NCI-H748 treated with DMSO at 0.1 percent for 48 hours (cell line): ENCODE data around the gene HLF.

ENCODE experiments used
- DNase-seq: peaks from one replicate; lab custom pipeline; 2025; lab: John Stamatoyannopoulos, UW

Gene HLF

DNA sequence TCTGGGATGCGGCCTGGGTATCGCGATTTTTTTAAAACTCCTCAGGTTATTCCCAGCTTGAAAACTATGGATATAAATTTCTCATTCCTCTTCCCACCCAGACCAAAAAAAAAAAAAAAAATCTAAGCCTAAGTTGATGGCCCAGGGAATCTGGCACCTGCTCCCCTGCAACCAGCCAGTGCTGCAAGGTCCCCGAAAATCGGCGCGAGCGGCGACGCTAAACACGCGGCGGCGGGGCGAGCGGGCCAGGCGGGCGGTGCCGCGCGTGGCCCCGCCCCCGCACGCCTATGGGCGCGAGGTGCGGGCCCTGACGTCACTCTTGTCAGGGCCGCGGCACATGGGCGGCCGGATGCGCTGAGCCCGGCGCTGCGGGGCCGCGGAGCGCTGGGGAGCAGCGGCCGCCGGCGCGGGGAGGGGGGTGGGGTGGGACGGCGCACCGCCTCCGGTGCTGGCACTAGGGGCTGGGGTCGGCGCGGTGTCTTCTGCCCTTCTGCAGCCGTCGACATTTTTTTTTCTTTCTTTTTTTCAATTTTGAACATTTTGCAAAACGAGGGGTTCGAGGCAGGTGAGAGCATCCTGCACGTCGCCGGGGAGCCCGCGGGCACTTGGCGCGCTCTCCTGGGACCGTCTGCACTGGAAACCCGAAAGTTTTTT lies at the start of gene HLF:
TSS of gene HLF (plus strand) at position 316 of the 654 bp plus-strand sequence. CDS start 525 bp downstream, outside the sequence.
- DNase-seq: peak; percentile 55

DNA sequence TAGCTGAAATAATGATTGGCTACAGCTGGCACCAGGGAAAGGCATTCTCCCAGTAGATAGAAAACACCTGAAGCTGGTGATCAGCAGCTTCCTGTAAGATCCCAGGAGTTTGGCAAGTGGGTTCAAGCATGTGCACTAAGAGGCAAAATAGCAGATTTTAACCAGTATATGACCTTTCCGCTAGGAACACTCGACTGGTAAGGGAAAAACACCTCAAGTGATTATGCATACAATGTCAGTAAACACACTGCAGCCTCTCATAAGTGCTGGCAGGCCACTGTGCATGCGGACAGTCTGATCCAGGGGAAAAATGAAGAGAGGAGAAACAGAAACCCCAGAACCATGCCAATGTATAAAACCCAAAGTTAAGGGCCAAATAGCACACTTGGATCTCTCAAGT lies 49.0 kb upstream of the HLF start:
- DNase-seq: no peak

- DNase-seq: no peak
Observed at GRCh38 chr17:55216888-55217287, 47.9 kb upstream of the HLF start.

DNA sequence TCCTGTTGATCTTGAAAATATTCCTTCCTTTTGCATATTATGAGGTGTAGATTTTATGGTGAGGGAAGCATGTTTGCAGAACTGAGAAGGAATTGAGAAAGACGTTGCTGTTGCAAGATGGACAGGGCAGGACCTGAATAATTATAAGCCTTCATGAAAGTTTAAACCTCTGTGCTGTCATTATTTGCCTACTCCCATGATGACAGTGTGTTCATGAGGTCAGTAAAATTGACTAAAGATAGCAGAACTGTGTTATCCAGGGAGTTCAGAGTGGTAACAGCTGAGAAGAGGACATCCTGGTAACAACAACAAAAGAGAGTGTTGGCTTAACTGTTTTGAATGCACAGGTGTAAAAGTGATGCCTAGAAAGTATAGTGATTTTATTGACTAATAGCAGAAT lies 45.3 kb upstream of the HLF start:
- no peak for DNase-seq

DNA sequence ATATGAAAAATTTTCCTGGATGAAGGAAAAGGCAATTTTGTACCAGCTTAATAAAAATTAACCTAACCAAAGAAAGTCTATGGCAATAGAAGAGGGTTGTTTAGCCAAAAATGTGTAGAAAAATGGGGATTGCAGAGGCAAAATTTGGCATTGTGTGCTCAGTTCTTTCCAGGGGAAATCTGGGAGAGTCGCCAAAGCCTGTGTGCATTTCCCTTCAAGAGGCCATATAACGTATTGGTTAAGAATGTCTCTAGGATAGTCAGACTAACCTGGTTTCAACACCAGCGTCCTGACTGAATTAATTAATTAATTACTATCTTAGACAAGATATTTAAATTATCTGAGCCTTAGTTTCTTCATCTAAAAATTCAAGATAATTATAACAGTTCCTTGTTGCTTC lies 44.8 kb upstream of the HLF start:
- no peak for DNase-seq

DNA sequence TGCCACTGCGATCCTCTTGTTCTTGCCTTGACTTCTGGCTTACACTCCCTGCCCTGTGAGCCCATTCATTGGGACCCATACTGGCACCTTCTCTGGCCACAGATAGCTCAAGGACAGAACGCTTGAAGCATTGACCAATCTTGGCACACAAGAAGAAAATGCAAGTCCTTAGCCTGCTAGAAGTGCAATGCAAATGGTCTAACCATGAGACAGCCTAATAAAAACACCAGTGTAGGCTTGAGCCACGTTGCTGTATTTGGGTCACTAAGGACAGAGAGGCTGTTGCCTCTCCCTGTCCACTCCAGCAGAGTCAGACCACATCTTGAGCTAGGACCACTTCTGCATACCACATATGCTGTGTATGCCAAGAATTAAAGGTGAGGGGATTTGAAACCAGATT lies 41.2 kb upstream of the HLF start:
- DNase-seq: no peak

DNA sequence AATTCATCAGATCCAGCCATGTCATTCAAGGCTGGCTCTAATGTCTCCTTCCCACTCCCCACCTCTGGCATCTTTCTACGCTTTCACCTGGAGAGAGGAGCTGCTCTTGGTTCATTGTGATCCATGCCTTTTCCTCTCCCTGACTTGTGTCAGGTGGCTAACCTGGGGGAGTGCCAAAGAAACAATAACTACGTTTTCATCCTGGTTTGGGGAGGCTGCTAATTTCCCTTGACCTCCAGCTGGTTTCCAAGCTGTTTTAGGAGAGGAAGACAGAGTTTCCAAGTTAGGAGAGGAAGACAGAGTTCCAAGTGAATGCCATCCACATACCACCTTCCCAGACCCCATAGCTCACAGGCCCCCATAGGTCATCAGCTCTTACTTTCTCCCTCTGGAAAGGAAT lies 40.0 kb upstream of the HLF start:
- DNase-seq: no peak

GRCh38 chr17:55225237-55225636 lies 39.5 kb upstream of the HLF start:
- DNase-seq: no peak

GRCh38 chr17:55228683-55229192 lies 36.0 kb upstream of the HLF start:
- DNase-seq: no peak

GRCh38 chr17:55229276-55229675 lies 35.5 kb upstream of the HLF start:
- no peak for DNase-seq

- DNase-seq: no peak
Observed at GRCh38 chr17:55230716-55231115, 34.0 kb upstream of the HLF start.

GRCh38 chr17:55233840-55234239 lies 30.9 kb upstream of the HLF start:
- no peak for DNase-seq

- DNase-seq: no peak
Observed at GRCh38 chr17:55236316-55236715, 28.4 kb upstream of the HLF start.

DNA sequence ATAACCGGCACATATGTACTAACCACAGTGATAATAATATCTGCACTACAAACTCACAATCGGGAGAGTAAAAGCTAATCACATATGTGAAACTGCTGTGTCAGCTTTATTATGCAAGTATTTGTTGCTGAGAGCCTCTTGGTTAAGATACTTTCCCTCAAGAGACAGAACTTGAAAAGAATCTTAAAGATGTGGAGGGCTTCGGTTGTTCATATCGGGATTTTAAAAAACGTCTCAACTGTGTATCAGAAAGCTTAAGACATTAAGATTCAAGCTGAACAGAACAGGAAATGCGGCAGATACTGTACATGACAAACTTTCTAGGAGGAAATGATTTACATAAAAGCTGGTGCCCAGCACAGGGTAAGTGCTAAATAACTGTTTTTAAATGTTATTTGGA lies 27.5 kb upstream of the HLF start:
- DNase-seq: no peak

- DNase-seq: peak; percentile 15
Observed at GRCh38 chr17:55237841-55238178, 26.9 kb upstream of the HLF start.

DNA sequence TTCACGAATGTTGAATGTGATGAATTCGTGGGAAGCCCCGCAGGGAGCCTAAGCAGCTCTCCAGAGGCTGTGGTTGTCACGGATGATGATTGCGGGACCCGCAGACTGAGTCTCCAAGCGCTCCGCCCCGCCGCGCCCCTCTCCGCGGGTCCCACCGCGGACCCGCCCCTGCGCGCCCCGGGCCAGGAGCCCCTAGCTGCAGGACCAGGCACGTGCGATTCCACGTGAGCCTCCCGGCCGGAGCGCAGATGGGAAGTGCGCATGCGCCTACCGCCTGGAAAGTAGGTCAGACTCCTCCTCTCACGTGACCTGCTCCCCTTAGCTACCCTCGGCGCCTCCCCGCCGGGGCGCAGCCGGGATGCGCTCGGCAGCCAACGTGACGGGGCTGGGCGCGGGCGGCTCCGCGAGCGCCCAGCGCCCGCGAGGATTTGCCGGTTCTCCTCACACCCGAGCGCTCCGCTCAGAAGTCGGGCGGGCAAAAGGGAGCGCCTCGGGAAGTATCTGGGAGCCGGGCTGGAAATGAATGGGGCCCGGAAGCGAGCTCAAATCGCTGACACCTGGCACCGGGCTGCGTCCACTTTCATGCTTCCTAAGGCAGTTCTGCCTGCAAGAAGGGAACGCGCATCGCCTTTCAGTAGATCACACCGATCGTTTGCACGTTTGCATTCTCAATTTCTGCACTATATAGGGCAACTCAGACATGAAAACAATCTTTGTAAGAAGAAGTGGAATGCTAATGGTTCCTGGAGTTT lies 26.4 kb upstream of the HLF start:
- DNase-seq: peak; percentile 79

GRCh38 chr17:55238931-55239297 lies 25.8 kb upstream of the HLF start:
- peak; percentile 65 for DNase-seq

- no peak for DNase-seq
Observed at GRCh38 chr17:55241097-55241496, 23.7 kb upstream of the HLF start.

DNA sequence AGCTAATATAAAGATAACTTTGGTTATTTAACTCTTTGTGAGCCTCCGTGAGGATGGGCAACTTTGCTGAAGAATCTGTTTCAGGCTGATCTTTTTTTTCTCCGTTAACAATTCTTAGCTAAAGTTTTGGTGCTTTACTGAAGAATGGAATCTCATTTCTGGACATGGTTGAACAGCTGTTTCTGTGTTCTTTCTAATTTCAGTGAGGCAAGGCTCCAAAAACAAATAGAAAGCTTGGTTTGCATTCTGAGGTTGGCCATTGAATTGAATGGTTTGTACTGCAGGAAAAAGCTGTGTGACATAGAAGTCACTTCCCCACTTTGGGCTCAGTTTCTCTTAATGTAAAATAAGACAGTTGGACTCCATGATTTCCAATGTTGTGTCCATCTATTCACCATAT lies 22.3 kb upstream of the HLF start:
- no peak for DNase-seq

- no peak for DNase-seq
Observed at GRCh38 chr17:55245986-55246385, 18.8 kb upstream of the HLF start.

GRCh38 chr17:55246583-55246982 lies 18.2 kb upstream of the HLF start:
- DNase-seq: no peak

DNA sequence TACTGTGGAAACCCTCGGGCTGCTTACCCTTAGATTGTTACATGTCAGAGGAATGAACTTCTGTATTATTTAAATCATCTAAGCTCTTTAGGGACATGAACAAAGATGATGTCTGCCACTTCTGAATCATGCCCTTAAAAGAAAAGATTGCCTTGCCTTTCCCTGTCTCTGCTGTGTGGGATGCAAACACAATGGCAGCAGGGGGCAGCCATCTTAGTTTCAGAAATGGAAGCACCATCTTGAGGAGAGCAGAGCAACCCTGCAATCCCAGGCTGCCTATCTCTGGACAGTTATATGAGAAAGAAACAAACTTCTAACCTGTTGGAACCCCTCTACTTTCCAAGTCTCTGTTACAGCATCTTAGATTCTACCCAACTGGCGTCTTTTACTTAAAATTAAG lies 16.7 kb upstream of the HLF start:
- no peak for DNase-seq

GRCh38 chr17:55249861-55250260 lies 14.9 kb upstream of the HLF start:
- no peak for DNase-seq

DNA sequence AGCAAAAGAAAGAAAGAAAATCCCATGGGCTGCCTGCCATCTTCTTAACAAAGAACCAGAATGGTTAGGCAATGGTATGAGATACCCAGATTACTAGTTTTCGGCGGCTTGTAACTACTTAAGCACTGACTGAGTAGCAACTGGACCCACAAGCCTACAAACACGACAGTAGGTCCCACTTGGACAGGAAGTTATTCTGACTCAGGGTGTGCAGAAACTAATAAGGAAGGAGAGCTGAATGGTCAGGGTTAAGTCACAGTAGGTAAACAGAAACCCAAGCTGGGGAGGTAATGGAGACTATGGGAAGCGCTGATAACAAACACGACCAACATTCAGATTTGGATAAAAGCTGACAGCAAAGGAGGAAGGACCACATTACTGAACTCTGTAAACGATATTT lies 10.4 kb upstream of the HLF start:
- DNase-seq: no peak
